Mesothelial cell of epicardium (in vitro differentiated cells): Measurements from ENCODE around the gene PPP2R3C. TPM values are rescaled to one million over a fixed set of nuclear protein-coding genes. Genes with fewer than 3 reads are reported as not detected.

ENCODE experiments used
- DNase-seq, 2 experiments: peaks; one replicate each; pipeline ENCODE4 v3.0.0; 2021; ENCODE audit warnings: low spot score in 2 of 2; ENCODE audit not compliant: unreplicated experiment in 2 of 2
- H3K27ac Mint-ChIP-seq: 2 replicates; pipeline ENCODE4 v1.8.0; 2021; ENCODE audit warnings: mixed read lengths
- H3K27me3 Mint-ChIP-seq: 2 replicates; pipeline ENCODE4 v1.8.0; 2021; ENCODE audit warnings: low read depth, mixed read lengths
- H3K36me3 Mint-ChIP-seq: 2 replicates; pipeline ENCODE4 v1.8.0; 2021; ENCODE audit warnings: mixed read lengths
- H3K4me1 Mint-ChIP-seq: 2 replicates; pipeline ENCODE4 v1.8.0; 2021; ENCODE audit warnings: mixed read lengths
- H3K4me3 Mint-ChIP-seq: 2 replicates; pipeline ENCODE4 v1.8.0; 2021; ENCODE audit warnings: mild to moderate bottlenecking, moderate library complexity, mixed read lengths
- H3K9me3 Mint-ChIP-seq: 2 replicates; pipeline ENCODE4 v1.8.0; 2021; ENCODE audit warnings: mixed read lengths
- total RNA-seq: library from RNA; stranded (reverse); gene quantifications from 3 replicates; pipeline ENCODE4 v1.2.1, GENCODE V29; 2021
- TF ChIP-seq, protein P1 (sequence below): fragments of 200-600 bp; sonication (generic); IDR thresholded peaks from one replicate; pipeline ENCODE4 v1.5.0; 2021; ENCODE audit warnings: antibody characterized with exemption; ENCODE audit not compliant: unreplicated experiment

The PPP2R3C gene
- total RNA-seq, 1 donor from 2014 or later, result 25.2 TPM

DNA sequence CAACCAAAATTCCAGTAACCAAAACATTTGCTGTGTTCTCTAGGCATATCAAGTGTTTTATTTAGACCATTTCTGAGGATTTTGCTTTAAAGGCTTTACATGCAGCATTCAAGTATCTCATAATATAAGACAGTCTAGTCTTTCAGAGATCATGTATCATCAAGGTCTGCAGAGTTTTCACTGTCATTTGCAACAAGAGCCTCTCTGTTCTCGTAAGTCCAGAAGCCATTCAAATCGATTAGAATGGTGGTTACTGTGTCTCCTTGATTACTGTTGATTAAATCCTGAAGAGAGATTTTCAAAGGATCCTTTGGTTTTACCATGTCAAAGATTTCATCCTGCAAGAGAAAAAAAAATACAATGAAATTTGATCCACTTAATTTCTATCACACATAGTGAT is 36.3 kb downstream of the PPP2R3C start:
- H3K9me3 Mint-ChIP-seq, result no peaks in the 10 kb centered on the region
- DNase-seq, result no peak
- H3K4me3 Mint-ChIP-seq, result no peak overlapping the region
- no peak overlapping the region for H3K27ac Mint-ChIP-seq
- TF ChIP-seq, protein P1, sequence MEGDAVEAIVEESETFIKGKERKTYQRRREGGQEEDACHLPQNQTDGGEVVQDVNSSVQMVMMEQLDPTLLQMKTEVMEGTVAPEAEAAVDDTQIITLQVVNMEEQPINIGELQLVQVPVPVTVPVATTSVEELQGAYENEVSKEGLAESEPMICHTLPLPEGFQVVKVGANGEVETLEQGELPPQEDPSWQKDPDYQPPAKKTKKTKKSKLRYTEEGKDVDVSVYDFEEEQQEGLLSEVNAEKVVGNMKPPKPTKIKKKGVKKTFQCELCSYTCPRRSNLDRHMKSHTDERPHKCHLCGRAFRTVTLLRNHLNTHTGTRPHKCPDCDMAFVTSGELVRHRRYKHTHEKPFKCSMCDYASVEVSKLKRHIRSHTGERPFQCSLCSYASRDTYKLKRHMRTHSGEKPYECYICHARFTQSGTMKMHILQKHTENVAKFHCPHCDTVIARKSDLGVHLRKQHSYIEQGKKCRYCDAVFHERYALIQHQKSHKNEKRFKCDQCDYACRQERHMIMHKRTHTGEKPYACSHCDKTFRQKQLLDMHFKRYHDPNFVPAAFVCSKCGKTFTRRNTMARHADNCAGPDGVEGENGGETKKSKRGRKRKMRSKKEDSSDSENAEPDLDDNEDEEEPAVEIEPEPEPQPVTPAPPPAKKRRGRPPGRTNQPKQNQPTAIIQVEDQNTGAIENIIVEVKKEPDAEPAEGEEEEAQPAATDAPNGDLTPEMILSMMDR, result no peak
- H3K27me3 Mint-ChIP-seq, result no peaks in the 10 kb centered on the region
- peaks cover 7% of the 10 kb centered on the region for H3K4me1 Mint-ChIP-seq
- peaks cover 34% of the 10 kb centered on the region for H3K36me3 Mint-ChIP-seq

DNA sequence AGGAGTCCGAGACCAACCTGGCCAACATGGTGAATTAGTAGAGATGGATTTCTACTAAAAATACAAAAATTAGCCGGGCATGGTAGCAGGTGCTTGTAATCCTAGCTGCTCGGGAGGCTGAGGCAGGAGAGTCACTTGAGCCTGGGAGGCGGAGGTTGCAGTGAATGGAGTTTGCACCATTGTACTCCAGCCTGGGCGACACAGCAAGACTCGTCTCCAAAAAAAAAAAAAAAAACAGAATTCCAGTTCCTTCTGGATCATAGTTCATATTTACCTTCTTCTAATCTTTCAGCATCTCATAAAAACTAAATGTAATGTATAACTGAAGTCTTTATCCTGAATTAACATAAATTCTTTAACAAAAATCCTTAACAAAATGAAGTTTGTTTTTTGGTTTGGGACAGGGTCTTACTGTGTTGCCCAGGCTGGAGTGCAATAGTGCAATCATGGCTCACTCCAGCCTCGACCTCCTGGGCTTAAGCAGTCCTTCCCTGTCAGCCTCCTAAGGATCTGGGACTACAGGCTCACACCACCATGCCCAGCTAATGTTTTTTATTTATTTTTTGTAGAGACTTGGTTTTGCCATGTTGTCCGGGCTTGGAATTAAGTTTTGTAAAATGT is 38.1 kb downstream of the PPP2R3C start:
- H3K4me1 Mint-ChIP-seq, result peaks cover 7% of the 10 kb centered on the region
- no peak overlapping the region for H3K27ac Mint-ChIP-seq
- peaks cover 34% of the 10 kb centered on the region for H3K36me3 Mint-ChIP-seq
- TF ChIP-seq, protein P1, result no peak
- no peaks in the 10 kb centered on the region for H3K27me3 Mint-ChIP-seq
- H3K9me3 Mint-ChIP-seq, result no peaks in the 10 kb centered on the region
- no peak for DNase-seq
- no peak overlapping the region for H3K4me3 Mint-ChIP-seq

DNA sequence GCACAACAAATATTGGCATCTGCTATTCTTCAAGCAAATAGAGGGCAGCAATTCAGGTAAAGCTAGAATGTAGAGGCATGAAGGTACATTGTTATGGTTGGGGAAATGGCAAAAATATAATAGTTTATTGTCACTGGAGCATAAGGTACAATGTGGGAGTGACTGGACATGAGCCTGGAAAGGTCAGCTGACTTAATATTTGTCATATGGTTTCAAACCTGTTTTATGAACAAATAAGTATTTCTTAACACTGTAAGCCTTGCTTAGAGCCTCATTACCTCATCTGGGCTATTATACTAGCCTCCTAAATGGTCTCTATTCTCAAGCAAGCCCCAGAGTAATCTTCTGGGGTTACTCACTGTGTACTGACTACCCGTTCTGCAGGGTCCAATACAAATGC is 42.0 kb downstream of the PPP2R3C start:
- peaks cover 27% of the 10 kb centered on the region for H3K36me3 Mint-ChIP-seq
- no peaks in the 10 kb centered on the region for H3K4me1 Mint-ChIP-seq
- no peaks in the 10 kb centered on the region for H3K9me3 Mint-ChIP-seq
- DNase-seq, result no peak
- no peak overlapping the region for H3K27ac Mint-ChIP-seq
- no peak overlapping the region for H3K4me3 Mint-ChIP-seq
- no peaks in the 10 kb centered on the region for H3K27me3 Mint-ChIP-seq
- TF ChIP-seq, protein P1, result no peak

DNA sequence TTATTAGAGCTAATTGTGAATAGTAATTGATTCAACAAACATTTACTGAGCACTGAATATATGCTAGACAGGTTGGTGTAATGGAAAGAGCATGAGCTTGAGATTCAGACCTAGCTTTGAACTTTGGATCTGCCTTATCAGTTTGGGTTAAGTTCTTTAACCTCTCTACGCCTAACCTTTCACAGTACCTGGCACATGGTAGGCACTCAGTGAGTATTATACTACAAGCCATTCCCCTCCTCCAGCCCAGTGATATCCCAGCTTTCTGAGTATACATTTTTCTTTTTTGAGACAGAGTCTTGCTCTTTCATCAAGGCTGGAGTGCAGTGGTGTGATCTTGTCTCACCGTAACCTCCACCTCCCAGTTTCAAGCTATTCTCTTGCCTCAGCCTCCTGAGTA is 43.7 kb downstream of the PPP2R3C start:
- no peak overlapping the region for H3K27ac Mint-ChIP-seq
- H3K9me3 Mint-ChIP-seq, result peaks cover 4% of the 10 kb centered on the region
- TF ChIP-seq, protein P1, result no peak
- H3K36me3 Mint-ChIP-seq, result peaks cover 28% of the 10 kb centered on the region
- H3K27me3 Mint-ChIP-seq, result no peaks in the 10 kb centered on the region
- no peak overlapping the region for H3K4me3 Mint-ChIP-seq
- H3K4me1 Mint-ChIP-seq, result no peaks in the 10 kb centered on the region
- no peak for DNase-seq

DNA sequence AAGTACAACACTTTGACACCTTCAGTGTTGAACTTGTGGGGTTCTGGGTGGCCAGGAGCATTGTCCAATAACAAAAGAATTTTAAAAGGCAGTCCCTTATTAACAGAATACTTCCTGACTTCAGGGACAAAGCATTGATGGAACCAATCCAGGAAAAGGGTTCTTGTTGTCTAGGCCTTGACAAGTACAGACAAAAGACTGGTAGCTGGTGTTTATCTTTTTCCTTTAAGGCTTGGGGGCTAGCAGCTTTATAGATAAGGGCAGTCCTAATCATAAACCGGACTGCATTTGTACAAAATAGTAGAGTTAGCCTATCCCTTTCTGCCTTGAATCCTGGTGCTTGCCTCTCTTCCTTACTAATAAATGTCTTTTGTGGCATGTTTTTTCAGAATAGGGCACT is 48.3 kb downstream of the PPP2R3C start:
- no peaks in the 10 kb centered on the region for H3K4me1 Mint-ChIP-seq
- DNase-seq, result no peak
- no peak overlapping the region for H3K4me3 Mint-ChIP-seq

More for the DNA sequence above, 48.3 kb downstream of the PPP2R3C start:
- Mint-ChIP-seq H3K27me3 (no peaks in the 10 kb centered on the region), H3K27ac (no peak overlapping the region), H3K9me3 (peaks cover 7% of the 10 kb centered on the region), H3K36me3 (peaks cover 48% of the 10 kb centered on the region)
- TF ChIP-seq, protein P1, result no peak
